GM13977 (cell line): Measurements from ENCODE around the gene INPP5D.
"Not testable (repeated sequence)": the region's sequence is repeated elsewhere in the genome, so short reads cannot be mapped to it uniquely, and the experiment has no call there.

Experiments used
- DNase-seq: peaks from one replicate; pipeline ENCODE4 v3.0.0; 2012; ENCODE audit warnings: low spot score
- CTCF ChIP-seq: IDR thresholded peaks from 2 replicates; pipeline ENCODE4 v1.5.1; 2012; ENCODE audit warnings: mild to moderate bottlenecking, control low read depth; ENCODE audit not compliant: insufficient read depth; ENCODE audit errors: extremely low read depth, missing control alignments
- in situ Hi-C: fragments of 300-500 bp; cut with MboI; formaldehyde crosslinking; loops from one replicate; pipeline ENCODE4 v1.12.0; 2022; ENCODE audit warnings: low sequenced_read_pairs, low pct_unique_long_range_greater_than_20kb, mixed read lengths, inconsistent platforms; ENCODE audit not compliant: unreplicated experiment

The INPP5D gene

GRCh38 chr2:233183869-233184418 lies 123.8 kb downstream of the INPP5D start:
- no peak for DNase-seq
- in situ Hi-C loops, result no loop called here
- TF ChIP-seq CTCF, result no peak

- TF ChIP-seq CTCF, result no peak
- in situ Hi-C loops, result no loop called here
- no peak for DNase-seq
These were observed 124.5 kb downstream of the INPP5D start for GRCh38 chr2:233184669-233185068.

- in situ Hi-C loops, result no loop called here
- no peak for TF ChIP-seq CTCF
These were observed 125.2 kb downstream of the INPP5D start for GRCh38 chr2:233185330-233185729.

GRCh38 chr2:233185963-233186362 lies 125.8 kb downstream of the INPP5D start:
- no peak for DNase-seq
- in situ Hi-C loops, result no loop called here
- no peak for TF ChIP-seq CTCF

More at GRCh38 chr2:233185330-233185729, 125.2 kb downstream of the INPP5D start:
- no peak for DNase-seq

GRCh38 chr2:233186851-233187250 lies 126.7 kb downstream of the INPP5D start:
- in situ Hi-C loops, result no loop called here
- DNase-seq, result no peak
- no peak for TF ChIP-seq CTCF

- in situ Hi-C loops, result no loop called here
- no peak for TF ChIP-seq CTCF
- DNase-seq, result no peak
These were observed 128.9 kb downstream of the INPP5D start for GRCh38 chr2:233189025-233189424.

- DNase-seq, in situ Hi-C loops: not testable (repeated sequence)
These were observed 130.9 kb downstream of the INPP5D start for GRCh38 chr2:233191016-233191415.
